Lower leg skin (tissue), 4 donors: ENCODE data around the gene ZNF615. TPM values are rescaled to one million over a fixed set of nuclear protein-coding genes. Genes with fewer than 3 reads are reported as not detected.
"Not testable (repeated sequence)": the region's sequence is repeated elsewhere in the genome, so short reads cannot be mapped to it uniquely, and the experiment has no call there.

Source experiments
- DNase-seq, 2 donors: peaks; one replicate each; pipeline ENCODE4 v3.0.0-alpha.2; 2019; ENCODE audit warnings: low spot score in 2 of 2
- H3K4me3 ChIP-seq: fragments of 200-600 bp; sonication (generic); 2 replicates; pipeline ENCODE4 v1.5.1; 2017; ENCODE audit warnings: mild to moderate bottlenecking, low read depth; ENCODE audit not compliant: poor library complexity, severe bottlenecking
- CTCF ChIP-seq, 3 donors: fragments of 450-650 bp; IDR thresholded peaks; one replicate each; pipeline ENCODE4 v1.5.1; 2016; ENCODE audit warnings: antibody characterized with exemption in 3 of 3, mild to moderate bottlenecking in 3 of 3, moderate library complexity in 2 of 3
- POLR2A ChIP-seq, 2 donors: fragments of 450-650 bp; IDR thresholded peaks; one replicate each; pipeline ENCODE4 v1.6.1; 2016 to 2017; ENCODE audit warnings: antibody characterized with exemption in 2 of 2, mild to moderate bottlenecking in 1 of 2, moderate library complexity in 1 of 2
- WGBS, 2 donors: methylation state at CpG; one replicate each; pipeline ENCODE4 v1.1.5; 2018; 5-methylcytosine and 5-hydroxymethylcytosine counted together
- intact Hi-C: fragments of 100-400 bp; cut with DNase I; formaldehyde crosslinking; loops from one replicate; pipeline ENCODE4 v1.15.0; 2023; ENCODE audit warnings: low total_unique reads
- total RNA-seq, 4 donors: library from RNA; depleted of rRNA; stranded (reverse); fragments of >200 nt; gene quantifications; one replicate each; pipeline ENCODE4 v1.1.0, GENCODE V29; 2016

The ZNF615 gene
- total RNA-seq, 4 donors from 2014 or later: 10.6 to 19.2 (median 16.3) TPM

DNA sequence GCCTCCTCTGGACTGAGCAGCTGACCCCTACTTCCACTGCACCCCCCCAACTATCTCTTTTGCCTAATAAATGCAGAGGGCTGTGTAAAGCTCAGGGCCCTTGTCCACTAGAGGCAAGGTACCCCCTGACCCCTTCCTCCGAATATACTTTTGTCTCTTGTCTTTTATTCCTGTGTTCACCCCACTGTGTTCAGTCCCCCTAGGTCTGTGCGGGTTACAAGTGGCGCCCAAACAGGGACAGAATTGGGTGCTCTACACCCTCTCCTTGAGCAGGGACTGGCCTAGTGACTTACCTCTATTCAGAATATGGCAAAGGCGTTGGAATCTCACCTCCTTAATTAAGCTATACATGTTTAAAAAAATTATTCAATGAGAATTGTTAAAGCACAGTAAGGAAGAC, 36.4 kb downstream of the ZNF615 start:
- TF ChIP-seq POLR2A (IDR thresholded peaks at IDR 0.05) (no peak), CTCF (IDR thresholded peaks at IDR 0.05) (no peak)
- no peak overlapping the region for H3K4me3 ChIP-seq
- no peak for DNase-seq
- intact Hi-C loops: no loop called here
- WGBS, 2 donors: 96 to 99% methylated on average over 4 of the region's 4 CpGs

DNA sequence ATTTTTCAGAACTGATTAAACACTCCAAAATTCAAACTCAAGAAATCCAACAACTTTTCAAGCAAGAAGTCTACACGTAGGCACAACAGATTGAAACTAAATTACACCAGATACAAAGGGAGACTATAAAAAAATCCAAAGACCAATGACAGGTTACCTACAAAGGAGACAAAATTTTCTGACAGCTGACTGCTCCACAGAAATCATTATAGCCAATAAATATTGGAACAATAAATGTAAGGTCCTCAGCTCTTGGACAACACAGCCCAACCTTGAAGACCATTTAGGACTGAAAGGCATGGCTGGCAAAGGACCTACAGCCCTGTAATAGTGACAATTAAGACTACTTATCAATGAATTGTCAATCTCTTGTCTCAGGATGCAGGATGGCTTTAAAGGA, 37.3 kb downstream of the ZNF615 start:
- intact Hi-C loops: no loop called here
- no peak overlapping the region for H3K4me3 ChIP-seq
- TF ChIP-seq CTCF (IDR thresholded peaks at IDR 0.05) (no peak), POLR2A (IDR thresholded peaks at IDR 0.05) (no peak)
- no peak for DNase-seq
- 94 to 97% methylated on average over 1 of the region's 1 CpG for WGBS, 2 donors

GRCh38 chr19:51965583-51965982, 42.4 kb downstream of the ZNF615 start:
- WGBS, 2 donors: 97 to 98% methylated on average over 5 of the region's 5 CpGs
- no peak for TF ChIP-seq CTCF (IDR thresholded peaks at IDR 0.05)
- no peak for TF ChIP-seq POLR2A (IDR thresholded peaks at IDR 0.05)
- intact Hi-C loops: no loop called here
- H3K4me3 ChIP-seq: no peak overlapping the region
- DNase-seq: no peak

DNA sequence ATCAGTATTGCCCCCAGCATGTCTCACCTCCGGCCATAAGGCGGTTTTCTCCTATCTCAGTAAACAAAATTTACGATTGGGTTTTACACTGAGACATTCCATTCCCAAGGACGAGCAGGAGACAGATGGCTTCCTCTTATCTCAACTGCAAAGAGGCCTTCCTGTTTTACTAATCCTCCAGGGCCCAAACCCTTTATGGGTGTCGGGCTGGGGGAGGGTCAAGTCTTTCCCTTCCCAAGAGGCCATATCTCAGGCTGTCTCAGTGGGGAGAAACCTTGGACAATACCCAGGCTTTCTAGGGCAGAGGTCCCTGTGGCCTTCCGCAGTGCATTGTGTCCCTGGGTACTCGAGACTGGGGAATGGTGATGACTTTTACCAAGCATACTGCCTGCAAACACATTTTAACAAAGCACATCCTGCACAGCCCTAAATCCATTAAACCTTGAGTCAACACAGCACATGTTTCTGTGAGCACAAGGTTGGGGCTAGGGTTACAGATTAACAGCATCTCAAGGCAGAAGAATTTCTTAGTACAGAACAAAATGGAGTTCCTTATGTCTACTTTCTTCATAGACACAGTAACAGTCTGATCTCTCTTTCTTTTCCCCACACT, 47.3 kb downstream of the ZNF615 start:
- H3K4me3 ChIP-seq, intact Hi-C loops, DNase-seq: not testable (repeated sequence)
- 35 to 36% methylated on average over 7 of the region's 7 CpGs for WGBS, 2 donors

DNA sequence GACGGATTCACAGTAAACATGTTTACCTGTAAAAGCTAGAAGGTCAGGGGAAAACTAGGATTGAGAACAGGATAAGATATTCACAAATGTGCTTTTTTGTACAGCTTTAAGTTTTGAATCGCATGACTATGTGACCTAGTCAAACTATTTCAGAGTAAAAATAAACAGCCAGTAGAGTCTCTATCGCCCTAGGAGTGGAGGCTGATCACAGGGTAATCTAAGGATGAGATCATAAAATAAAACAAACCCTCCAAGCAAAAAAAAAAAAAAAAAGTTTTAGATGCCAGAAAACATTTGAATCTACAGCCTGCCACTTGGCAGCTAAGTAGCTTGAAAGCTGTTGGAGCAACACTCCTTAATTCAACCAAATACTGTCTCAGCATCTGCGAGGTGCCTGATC, 48.2 kb downstream of the ZNF615 start:
- intact Hi-C loops: no loop called here
- H3K4me3 ChIP-seq: no peak overlapping the region
- WGBS, 2 donors: 87 to 89% methylated on average over 4 of the region's 4 CpGs
- DNase-seq: no peak
- TF ChIP-seq CTCF (IDR thresholded peaks at IDR 0.05): no peak
- no peak for TF ChIP-seq POLR2A (IDR thresholded peaks at IDR 0.05)

- intact Hi-C loops, H3K4me3 ChIP-seq, DNase-seq: not testable (repeated sequence)
- 82 to 90% methylated on average over 4 of the region's 4 CpGs for WGBS, 2 donors
Observed at GRCh38 chr19:51957846-51958245, 50.2 kb downstream of the ZNF615 start.

DNA sequence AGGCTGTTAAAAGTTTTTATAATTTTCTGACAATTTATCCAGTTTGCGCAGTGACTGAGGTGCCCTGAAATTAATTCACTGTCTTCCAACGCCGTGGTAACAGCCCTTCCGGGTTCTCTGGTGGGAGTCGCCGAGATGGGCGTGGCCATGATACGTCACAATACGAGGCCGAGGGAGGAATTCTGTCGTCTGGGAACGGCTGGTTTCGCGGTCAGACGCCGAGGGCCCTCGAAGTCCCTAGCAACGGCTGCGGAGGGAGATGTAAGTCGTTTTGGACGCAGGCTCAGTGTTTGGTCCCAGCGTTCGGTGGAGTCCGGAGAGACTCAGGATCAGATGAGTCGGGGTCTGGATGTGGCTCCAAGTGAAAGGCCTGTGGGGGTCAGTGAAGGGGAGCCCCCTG, 59.0 kb downstream of the ZNF615 start:
- WGBS, 2 donors: 23 to 28% methylated on average over 23 to 25 of the region's 25 CpGs
- DNase-seq: no peak
- TF ChIP-seq POLR2A (IDR thresholded peaks at IDR 0.05) (no peak), CTCF (IDR thresholded peaks at IDR 0.05) (no peak)
- intact Hi-C loops: no loop called here
- no peak overlapping the region for H3K4me3 ChIP-seq
